ENCODE measurements around the gene TAF1C.
A peak's percentile ranks its signal among the peaks of the same experiment; 100 is the strongest.

TAF1C gene, protein sequence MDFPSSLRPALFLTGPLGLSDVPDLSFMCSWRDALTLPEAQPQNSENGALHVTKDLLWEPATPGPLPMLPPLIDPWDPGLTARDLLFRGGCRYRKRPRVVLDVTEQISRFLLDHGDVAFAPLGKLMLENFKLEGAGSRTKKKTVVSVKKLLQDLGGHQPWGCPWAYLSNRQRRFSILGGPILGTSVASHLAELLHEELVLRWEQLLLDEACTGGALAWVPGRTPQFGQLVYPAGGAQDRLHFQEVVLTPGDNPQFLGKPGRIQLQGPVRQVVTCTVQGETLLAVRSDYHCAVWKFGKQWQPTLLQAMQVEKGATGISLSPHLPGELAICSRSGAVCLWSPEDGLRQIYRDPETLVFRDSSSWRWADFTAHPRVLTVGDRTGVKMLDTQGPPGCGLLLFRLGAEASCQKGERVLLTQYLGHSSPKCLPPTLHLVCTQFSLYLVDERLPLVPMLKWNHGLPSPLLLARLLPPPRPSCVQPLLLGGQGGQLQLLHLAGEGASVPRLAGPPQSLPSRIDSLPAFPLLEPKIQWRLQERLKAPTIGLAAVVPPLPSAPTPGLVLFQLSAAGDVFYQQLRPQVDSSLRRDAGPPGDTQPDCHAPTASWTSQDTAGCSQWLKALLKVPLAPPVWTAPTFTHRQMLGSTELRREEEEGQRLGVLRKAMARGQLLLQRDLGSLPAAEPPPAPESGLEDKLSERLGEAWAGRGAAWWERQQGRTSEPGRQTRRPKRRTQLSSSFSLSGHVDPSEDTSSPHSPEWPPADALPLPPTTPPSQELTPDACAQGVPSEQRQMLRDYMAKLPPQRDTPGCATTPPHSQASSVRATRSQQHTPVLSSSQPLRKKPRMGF

DNA sequence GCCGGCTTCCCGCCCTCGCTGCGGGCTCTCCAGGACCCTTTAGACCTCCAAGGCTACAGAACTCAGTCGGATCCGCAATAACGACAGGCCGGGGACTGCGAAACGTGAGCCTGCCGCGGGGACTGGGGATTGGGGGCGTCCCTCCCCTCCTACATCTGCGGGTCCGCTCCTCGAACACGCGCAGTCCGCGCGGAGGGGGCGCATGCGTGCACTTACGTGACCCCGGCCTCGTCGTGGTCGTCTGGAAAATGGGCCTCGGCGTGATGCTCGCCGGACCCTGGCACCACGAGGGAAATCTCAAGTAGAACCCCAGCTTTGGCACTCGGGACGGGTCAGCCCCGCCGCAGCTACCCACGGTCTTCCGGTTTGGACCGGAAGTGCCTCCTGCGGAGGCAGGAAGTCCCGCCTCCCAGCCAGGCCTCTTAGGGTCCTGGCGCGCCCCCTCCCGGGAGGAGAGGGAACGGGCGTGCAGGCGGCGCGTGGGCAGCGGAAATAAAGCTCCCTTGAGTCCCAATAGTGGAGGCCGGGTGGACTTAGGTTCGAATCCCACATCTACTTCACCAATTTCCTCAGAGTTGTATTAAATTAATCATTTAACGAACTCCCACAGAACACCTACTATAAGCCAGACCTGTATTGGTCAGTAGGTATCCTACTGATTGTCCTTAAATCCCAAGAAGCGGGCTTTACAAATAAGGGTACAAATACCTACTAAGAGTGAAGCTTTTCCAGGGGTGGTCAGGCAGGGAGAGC lies at the start of gene TAF1C:
Gene TAF1C, minus strand, starts transcription at position 373 of the 753 bp plus-strand sequence. CDS start 2,069 bp downstream, outside the sequence.
- peak within 1 kb of the TSS; percentile 94 for H3K4me3 ChIP-seq (ENCODE audit: low read length)
- peak; percentile 69 for DNase-seq (ENCODE audit: low read depth)
- TF ChIP-seq, protein P1, sequence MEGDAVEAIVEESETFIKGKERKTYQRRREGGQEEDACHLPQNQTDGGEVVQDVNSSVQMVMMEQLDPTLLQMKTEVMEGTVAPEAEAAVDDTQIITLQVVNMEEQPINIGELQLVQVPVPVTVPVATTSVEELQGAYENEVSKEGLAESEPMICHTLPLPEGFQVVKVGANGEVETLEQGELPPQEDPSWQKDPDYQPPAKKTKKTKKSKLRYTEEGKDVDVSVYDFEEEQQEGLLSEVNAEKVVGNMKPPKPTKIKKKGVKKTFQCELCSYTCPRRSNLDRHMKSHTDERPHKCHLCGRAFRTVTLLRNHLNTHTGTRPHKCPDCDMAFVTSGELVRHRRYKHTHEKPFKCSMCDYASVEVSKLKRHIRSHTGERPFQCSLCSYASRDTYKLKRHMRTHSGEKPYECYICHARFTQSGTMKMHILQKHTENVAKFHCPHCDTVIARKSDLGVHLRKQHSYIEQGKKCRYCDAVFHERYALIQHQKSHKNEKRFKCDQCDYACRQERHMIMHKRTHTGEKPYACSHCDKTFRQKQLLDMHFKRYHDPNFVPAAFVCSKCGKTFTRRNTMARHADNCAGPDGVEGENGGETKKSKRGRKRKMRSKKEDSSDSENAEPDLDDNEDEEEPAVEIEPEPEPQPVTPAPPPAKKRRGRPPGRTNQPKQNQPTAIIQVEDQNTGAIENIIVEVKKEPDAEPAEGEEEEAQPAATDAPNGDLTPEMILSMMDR (conservative IDR thresholded peaks at IDR 0.05; ENCODE audit: low read depth, low read length) = peak; percentile 93

DNA sequence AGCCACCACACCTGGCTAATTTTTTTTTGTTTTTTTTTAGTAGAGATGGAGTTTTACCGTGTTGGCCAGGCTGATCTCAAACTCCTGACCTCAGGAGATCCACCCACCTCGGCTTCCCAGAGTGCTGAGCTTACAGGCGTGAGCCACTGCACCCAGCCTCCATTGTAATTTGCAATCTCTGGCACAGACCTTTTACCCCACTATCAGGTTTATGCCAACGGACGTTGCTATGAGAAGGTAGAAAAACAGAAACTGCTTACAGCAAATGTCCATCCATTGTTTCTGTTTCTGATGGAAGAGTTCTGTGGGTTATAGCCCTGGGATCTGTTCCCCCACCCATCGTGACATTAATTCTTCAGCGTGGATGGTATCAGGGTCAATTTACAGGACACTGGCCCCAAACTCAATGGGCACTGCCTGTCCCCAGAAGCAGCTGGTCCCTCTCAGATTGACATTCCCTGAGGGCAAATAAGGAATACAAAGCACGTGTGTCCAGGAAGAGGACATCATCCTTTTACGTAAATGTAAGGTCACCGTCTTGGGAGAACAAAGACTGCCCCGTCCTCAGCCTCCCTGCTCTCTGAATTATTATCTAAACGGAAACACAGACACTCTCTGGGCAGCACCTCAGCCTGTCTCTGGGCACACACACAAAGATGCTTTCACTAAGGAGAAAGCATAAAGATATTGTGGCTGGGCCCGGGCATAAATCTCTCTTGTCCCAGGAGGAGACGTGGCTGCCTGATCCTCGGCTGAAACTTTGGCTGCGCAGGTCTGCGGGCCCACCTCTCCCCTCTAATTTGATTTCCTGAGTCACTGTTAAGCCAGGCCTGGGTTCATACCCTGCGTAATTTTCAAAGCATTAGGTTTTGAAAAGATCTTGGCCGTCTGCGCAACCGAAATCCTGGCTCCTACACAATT lies 47.7 kb upstream of the TAF1C start:
- H3K4me3 ChIP-seq (ENCODE audit: low read length) = no peak overlapping the region
- DNase-seq (ENCODE audit: low read depth) = no peak
- TF ChIP-seq, protein P1 (conservative IDR thresholded peaks at IDR 0.05; ENCODE audit: low read depth, low read length) = no peak

DNA sequence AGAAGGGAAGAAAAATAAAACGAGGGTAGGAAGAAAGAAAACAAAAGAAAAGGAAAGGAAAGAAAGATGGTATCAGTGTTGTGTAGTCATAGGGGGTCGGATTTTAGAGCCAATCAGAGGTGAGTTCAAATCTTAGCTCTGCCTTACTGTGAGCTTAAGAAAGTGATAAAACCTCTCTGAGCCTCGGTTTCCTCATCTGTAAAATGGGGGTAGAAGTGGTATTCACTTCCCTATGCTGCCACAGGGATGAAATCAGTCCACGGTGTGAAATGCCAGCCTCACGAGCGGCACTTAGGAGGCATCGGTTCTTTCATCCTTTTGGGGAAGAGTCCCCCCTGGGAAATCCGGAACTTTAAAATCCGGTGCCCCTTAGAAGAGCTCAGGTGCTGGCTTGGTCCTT lies 46.9 kb upstream of the TAF1C start:
- no peak overlapping the region for H3K4me3 ChIP-seq (ENCODE audit: low read length)
- no peak for DNase-seq (ENCODE audit: low read depth)
- TF ChIP-seq, protein P1 (conservative IDR thresholded peaks at IDR 0.05; ENCODE audit: low read depth, low read length) = no peak

DNA sequence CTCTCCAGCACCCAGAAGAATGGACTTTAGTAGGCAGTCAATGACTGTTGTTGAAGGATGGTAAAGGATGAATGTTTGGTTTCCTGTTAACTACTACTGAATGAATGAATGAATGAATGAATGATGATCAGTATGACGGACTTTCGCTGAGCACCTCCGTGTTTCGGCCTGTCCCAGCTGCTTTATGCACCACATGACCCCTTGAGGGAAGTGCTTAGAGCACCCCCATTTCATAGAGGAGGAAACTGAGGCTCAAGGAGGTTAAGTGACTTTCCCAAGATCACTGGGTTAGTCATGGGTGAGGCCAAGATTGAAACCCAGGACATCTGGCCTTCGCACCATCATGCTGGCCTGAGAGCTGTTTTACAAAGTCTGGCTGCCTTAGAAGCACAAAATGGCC lies 46.1 kb upstream of the TAF1C start:
- DNase-seq (ENCODE audit: low read depth) = no peak
- TF ChIP-seq, protein P1 (conservative IDR thresholded peaks at IDR 0.05; ENCODE audit: low read depth, low read length) = no peak
- no peak overlapping the region for H3K4me3 ChIP-seq (ENCODE audit: low read length)

DNA sequence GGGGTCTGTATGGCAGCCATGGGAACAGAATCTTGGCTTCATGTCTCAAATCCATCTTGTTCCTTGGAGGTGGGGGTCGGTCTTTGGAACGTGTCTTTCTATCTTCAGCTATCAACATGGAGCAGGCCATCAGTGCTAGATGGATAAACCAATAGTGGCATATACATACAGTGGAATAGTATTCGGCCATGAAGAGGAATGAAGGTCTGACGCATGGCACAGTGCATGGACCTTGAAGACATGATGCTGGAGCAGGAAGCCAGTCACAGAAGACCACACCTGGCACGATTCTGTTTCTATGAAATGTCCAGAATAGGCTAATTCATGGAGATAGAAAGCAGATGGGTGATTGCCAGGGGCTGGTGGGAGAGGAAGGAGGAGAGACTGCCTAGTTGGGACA lies 45.2 kb upstream of the TAF1C start:
- H3K4me3 ChIP-seq (ENCODE audit: low read length) = no peak overlapping the region
- TF ChIP-seq, protein P1 (conservative IDR thresholded peaks at IDR 0.05; ENCODE audit: low read depth, low read length) = no peak
- no peak for DNase-seq (ENCODE audit: low read depth)

DNA sequence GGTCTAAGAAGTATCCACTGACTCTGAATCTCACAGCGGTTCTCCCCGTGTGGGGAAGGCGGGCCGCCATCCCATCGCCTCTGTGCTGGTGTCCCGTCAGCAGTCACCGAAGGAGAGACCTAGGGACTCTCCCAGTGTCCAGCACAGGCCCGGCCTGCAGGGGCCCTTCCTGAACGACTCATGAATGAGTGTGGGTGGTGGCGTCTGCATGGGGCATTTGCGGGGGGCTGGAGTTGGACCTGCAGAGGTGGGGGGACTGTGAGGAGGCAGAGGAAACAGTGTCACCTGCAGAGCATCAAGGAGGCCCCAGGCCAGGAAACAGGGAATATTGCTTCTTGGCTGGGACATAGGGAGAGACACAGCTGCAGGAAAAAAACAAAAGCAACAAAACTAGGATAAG lies 42.6 kb upstream of the TAF1C start:
- no peak overlapping the region for H3K4me3 ChIP-seq (ENCODE audit: low read length)
- TF ChIP-seq, protein P1 (conservative IDR thresholded peaks at IDR 0.05; ENCODE audit: low read depth, low read length) = no peak
- no peak for DNase-seq (ENCODE audit: low read depth)
